ENCODE data around the gene TMEM132C.
"Not testable (repeated sequence)": the region's sequence is repeated elsewhere in the genome, so short reads cannot be mapped to it uniquely, and the experiment has no call there.

TMEM132C gene

GRCh38 chr12:128554546-128555304 is 287.8 kb downstream of the TMEM132C start:
- no peak for DNase-seq (ENCODE audit: low read depth in 2 of 2)

DNA sequence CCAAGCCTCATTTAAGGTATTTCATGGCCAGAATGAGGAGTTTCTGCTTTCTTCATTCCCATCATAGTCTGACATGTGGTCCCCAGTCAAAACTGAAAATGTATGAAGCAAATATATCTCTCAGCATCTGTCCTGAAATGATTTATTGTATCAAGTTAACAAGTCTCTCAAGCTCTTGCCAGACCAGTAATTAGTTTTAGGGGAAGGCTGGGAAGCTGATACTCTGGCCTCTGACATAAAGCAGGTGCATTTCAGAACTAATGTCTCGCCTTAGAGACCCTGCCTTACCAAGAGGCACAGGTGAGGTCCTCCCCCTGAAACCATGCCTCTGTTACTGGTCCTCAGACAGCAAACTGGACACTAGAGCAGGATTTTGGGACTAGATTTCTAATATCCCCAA is 290.3 kb downstream of the TMEM132C start:
- DNase-seq (ENCODE audit: low read depth in 2 of 2): no peak

- DNase-seq (ENCODE audit: low read depth in 2 of 2): no peak
These were observed 298.0 kb downstream of the TMEM132C start for GRCh38 chr12:128564956-128565355.

- no peak for DNase-seq (ENCODE audit: low read depth in 2 of 2)
These were observed 300.8 kb downstream of the TMEM132C start for GRCh38 chr12:128567730-128568129.

DNA sequence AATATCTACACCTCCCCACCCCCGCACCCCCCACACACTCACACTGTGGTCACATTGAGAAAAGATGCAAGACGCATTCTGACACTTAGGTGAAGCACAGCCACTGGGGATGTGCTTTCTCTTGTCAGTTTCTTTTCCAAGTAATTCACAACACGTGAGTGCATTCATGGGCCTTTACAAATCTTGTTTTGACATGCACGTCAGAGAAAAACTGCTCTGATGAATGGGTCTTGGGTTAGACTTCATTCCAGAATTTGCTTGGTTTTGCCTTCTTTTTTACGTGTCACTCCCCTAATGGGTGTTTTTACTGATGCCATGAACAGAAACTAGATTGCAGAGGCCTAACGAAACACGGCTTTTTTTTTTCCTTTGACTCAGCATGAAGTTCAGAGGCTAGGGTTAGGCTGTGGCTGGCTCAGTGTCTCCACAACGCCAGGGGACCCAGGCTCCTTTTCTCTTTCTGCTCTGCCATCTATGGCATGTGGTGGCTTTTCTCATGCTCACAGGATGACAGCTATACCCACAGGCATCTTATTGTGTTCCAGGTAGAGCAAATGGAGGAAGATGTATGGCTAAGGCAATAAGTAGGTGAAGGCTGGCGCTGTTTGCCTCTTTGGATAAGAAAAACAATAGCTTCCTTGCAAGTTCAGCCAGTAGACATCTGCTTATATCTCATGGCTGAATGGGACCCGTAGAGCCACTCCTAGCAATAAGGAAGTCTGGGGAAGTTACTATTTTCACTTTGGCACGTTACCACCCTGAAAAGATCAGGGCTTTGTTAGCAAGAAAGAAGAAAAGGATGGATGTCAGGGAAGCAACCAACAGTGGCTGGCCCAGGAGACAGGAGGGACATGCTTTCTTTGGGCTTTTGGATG is 303.5 kb downstream of the TMEM132C start:
- DNase-seq (ENCODE audit: low read depth in 2 of 2): no peak

GRCh38 chr12:128571906-128572810 is 305.2 kb downstream of the TMEM132C start:
- no peak for DNase-seq (ENCODE audit: low read depth in 2 of 2)

GRCh38 chr12:128573907-128574306 is 306.9 kb downstream of the TMEM132C start:
- DNase-seq (ENCODE audit: low read depth in 2 of 2): no peak

- no peak for DNase-seq (ENCODE audit: low read depth in 2 of 2)
These were observed 311.1 kb downstream of the TMEM132C start for GRCh38 chr12:128578045-128578444.

DNA sequence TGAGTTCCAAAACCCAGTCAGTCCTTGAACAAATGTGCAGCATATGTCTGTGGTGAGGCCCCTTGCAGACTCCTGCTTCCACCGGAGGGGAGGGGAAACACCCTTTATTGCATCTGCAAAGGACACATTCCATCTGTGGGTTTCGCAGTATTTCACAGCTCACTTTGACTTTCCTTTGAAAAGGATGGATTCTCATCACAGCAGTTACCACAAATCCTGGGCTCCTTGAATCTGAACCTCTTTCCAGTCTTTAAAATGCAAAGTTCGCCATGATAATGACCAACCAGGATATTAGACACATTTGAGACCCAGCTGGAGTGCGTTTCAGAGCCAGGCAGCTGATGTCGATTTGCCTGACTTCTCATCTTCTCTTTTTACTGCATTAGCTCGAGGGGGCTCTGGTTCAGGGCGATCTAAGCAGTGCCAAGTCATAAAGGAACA is 314.4 kb downstream of the TMEM132C start:
- no peak for DNase-seq (ENCODE audit: low read depth in 2 of 2)

DNA sequence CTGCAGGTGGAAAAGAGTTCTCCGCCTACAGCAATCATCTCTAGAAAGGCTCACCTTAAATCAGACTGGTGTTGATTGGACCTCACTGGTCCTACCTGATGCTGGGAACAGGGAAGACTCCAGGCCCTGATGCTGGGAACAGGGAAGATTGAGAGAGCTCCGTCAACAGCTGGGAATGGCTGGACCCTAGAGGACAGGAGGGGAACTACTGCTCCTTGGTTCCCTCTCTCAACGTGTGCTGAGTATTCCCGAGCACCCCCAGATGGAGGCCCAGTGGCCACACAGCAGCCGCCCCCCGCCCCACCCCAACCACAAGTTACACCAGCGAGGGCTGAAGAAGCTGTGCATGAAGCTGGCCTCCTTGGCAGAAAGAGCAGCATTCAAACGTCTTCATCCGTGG is 316.5 kb downstream of the TMEM132C start:
- no peak for DNase-seq (ENCODE audit: low read depth in 2 of 2)

- no peak for DNase-seq (ENCODE audit: low read depth in 2 of 2)
These were observed 319.6 kb downstream of the TMEM132C start for GRCh38 chr12:128586451-128587029.

- DNase-seq (ENCODE audit: low read depth in 2 of 2): no peak
These were observed 320.9 kb downstream of the TMEM132C start for GRCh38 chr12:128587918-128588317.

DNA sequence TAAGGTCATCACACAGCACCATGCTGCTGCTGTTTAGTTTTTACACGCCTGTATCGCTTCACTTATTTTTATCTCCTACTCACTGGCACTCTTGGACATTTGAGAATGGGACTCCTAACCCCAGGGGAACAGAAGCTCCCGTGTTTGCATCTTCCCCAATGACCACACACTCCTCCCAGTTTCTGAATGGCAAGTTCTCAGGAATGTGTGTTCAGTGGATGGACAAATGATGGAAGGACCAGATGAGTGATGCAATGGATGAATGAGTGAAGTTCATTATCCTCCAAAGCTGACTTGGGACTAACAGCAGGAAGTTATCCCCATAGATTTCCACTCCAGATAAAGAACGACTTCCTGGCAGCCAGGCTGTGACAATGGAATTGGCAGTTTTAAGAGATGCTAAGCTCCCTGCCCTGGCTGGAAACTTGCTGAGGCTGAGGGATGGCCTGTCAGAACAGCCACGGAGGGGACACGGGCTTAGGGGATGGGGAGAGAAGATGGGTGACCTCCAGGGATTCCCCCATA is 325.3 kb downstream of the TMEM132C start:
- no peak for DNase-seq (ENCODE audit: low read depth in 2 of 2)

DNA sequence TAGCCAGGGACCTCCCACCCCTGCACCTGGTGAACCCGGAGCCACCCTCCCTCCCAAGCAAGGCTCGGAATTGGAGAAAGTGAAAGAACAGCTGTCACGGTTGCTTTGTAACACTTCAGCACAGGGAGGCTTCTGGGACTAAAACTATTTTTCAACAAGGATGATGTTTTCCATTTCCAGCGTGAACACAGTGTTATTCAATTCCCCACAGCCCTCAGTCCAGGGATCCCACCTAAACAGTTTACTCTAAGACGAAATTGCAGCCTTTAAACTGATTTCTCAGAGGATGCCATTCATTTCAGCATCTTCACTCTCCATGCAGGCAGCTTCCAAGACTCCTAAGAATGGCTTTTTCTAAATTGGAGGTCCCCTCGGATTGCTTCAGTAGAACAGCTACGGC is 327.6 kb downstream of the TMEM132C start:
- DNase-seq (ENCODE audit: low read depth in 2 of 2): no peak

- DNase-seq (ENCODE audit: low read depth in 2 of 2): no peak
These were observed 328.6 kb downstream of the TMEM132C start for GRCh38 chr12:128595609-128596008.

DNA sequence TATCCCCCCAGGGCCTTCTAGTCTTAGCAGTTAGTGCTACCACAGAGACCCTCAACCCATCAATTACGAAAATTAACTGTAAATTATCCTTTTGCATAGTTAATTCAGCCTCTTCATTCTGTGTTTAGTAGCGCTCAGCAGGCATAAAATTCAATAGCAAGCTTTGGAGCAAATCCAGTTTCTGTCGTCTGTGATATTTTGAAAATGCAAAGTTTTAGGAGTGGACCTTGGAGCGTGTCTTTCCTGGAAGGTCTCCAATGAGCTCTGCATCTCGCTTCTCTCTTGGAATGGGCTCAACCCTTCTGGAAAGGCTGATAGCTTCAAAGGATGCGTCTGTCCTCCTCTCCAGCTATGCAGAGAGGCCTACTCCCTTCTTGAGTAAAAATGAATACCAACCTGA is 333.9 kb downstream of the TMEM132C start:
- no peak for DNase-seq (ENCODE audit: low read depth in 2 of 2)

DNA sequence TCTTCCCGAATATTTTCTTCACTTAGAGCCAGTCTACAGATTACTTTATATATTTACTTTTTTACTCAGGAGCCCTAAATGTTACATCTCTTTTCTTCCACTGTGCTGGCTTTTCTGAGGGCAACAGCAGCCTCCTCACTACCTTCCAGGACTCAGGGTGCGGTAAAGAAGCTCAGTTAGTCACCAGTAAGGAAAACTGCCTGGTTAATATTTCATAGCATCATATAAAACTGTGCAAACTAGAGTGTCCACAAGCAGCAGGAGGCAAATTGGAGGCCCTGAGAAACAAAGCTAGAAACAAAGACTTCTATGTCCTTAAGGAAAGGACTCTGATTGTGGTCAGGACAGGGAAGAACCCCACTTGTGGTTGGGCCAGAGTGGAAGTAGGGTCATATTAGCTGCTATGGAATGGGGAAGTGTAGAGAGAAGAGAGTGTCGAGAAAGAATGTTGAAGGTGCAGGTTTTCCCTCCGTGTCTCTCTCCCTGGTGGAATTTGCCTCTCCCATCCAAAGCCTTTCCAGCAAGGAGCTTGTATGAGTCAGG is 336.7 kb downstream of the TMEM132C start:
- DNase-seq (ENCODE audit: low read depth in 2 of 2): no peak

- DNase-seq (ENCODE audit: low read depth in 2 of 2): not testable (repeated sequence)
These were observed 337.2 kb downstream of the TMEM132C start for GRCh38 chr12:128604219-128604618.

DNA sequence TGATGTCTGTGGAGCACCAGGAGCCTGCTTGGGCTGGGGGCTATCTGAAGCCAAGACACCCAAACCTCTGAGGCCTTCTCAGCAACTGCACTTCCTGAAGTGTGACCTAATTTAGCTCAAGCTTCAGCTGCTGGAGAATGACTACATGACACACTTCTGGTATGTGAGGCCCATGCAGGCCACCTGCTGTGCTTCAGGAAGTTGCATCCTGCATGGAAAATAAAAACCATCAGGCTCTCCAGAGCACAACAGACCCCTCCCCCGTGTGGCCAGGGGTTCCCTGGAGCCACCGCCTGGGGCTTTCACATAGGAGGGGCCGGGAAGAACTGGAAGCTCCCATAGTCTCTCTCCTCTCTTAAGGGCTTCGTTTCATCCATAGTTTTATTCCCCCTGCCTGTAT is 339.1 kb downstream of the TMEM132C start:
- DNase-seq (ENCODE audit: low read depth in 2 of 2): no peak

- no peak for DNase-seq (ENCODE audit: low read depth in 2 of 2)
These were observed 339.6 kb downstream of the TMEM132C start for GRCh38 chr12:128606538-128606937.

DNA sequence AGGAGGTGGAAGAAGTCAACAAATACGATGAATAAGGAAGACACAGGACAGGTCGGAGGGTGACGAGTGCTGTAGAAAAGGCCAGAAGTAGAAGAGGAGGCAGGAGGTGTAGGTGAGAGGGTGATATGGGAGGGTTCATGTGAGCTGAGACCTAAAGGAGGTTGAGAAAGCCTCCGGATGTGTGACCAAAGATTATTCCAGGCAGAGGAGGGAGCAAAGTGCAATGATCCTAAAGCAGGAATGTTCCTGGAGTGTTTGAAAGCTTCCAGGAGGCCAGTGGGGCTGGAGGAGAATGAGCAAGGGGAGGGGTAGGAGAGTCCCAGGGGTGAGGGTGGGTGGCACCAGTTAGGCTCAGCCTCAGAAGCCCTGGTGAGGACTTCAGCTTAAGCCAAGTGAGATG is 340.0 kb downstream of the TMEM132C start:
- no peak for DNase-seq (ENCODE audit: low read depth in 2 of 2)
